Left lobe of liver (tissue), 2 donors: ENCODE results near the gene C2CD2. TPM values are rescaled to one million over a fixed set of nuclear protein-coding genes. Genes with fewer than 3 reads are reported as not detected.
A peak's percentile ranks its signal among the peaks of the same experiment; 100 is the strongest.
"Not testable (repeated sequence)": the region's sequence is repeated elsewhere in the genome, so short reads cannot be mapped to it uniquely, and the experiment has no call there.

ENCODE experiments used
- ATAC-seq: fragments of 200-7000 bp; cut with Tn5 transposase; one replicate; pipeline ENCODE4 v1.9.1; 2020; ENCODE audit warnings: mild to moderate bottlenecking, moderate library complexity
- DNase-seq: peaks from one replicate; pipeline ENCODE4 v3.0.0-alpha.2; 2020; ENCODE audit warnings: low spot score
- total RNA-seq: library from RNA; stranded (reverse); gene quantifications from one replicate; pipeline ENCODE4 v1.2.1, GENCODE V29; 2021
- donor health status: DM: no; HTN: no; CAD: no; lungs with moderate emphysema.
- donor health status: DM: no; HTN: yes; CAD: no.

C2CD2 gene
- total RNA-seq, result 10.5 TPM

- peak; percentile 90 for ATAC-seq
- peak; percentile 73 for DNase-seq
Measured at GRCh38 chr21:41953831-41954653, at the start of gene C2CD2. Gene C2CD2 (minus strand): TSS chr21:41954018. CDS start chr21:41953648, 370 bp downstream.

GRCh38 chr21:42003051-42003461 is 49.2 kb upstream of the C2CD2 start:
- DNase-seq, result no peak
- no peak for ATAC-seq

DNA sequence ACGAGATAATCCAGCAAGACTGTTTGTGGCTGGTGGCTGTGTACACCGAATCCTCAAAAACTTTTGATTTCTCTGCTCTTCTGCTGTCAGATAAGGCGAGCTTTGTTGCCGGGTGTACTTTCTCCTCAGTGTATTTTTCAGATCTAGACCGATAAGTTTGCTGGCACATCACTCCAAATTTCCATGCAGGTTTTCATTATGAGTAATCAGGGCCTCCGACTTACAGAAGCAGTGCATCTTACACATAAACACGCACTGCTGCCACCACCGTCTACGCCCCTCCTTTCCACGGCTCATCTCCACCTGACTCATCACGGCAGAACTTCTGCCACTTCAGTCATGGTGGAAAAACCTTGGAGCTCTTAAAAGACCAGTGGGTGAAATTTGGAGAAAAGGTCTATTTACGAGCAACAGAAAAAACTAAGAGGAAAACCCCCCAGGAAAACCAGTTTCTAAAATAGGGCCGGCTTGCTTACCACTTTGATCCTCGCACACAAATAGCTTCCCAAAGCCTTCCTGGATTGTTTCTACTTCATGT is 48.7 kb upstream of the C2CD2 start:
- ATAC-seq, result no peak
- DNase-seq, result no peak

DNA sequence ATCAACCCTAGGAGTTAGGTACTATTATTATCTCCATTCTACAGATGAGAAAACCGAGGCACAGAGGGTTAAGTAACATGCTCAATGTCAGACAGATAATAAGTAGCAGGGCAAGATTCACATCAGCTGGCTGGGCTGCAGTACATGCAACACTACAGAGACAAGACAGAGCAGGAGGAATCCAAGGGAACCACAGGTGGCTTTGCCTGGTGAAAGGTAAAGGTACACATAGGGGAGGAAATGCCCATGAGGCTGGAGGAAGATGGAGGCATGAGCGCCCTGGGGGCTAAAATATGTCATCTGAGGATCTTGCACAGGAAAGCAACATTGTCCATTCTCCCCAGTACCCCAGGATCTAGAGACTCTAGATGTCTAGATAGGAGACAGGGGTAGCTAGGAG is 48.0 kb upstream of the C2CD2 start:
- no peak for ATAC-seq
- DNase-seq, result no peak

- DNase-seq (no peak), ATAC-seq (no peak)
Measured at GRCh38 chr21:42000908-42001307, 47.1 kb upstream of the C2CD2 start.

DNA sequence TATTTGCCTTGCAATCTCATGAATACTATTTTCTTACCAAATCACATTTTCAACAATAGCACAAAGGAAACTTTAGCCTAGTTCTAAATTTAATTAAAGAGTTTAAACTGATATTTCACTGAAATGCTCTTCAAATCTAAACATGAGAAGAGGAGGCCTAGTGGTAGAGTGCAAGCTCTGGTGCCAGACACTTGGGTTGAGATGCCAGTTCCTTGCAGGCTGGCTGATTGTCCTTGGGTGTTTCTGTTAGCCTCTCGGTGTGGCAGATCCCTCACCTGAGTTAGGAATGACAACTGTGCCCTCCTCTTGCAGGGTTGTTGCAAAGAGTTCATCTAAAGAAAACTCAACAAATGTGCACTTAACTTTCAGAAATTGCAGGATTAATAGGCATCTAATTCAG is 43.8 kb upstream of the C2CD2 start:
- DNase-seq, result no peak
- ATAC-seq, result no peak

DNA sequence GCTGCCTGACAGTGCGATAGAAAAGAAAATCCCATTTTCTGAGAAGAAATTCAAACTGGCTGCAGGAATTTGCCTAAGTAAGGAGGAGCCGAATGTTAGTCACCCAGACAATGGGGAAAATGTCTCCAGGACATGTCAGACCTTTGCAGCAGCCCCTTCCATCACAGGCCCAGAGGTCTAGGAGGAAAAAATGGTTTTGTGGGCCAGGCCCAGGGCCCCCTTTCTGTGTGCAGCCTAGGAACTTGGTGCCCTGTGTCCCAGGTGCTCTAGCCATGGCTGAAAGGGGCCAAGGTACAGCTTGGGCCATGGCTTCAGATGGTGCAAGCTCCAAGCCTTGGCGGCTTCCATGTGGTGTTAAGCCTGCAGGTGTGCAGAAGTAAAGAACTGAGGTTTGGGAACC is 41.8 kb upstream of the C2CD2 start:
- ATAC-seq (no peak), DNase-seq (no peak)

GRCh38 chr21:41994613-41995012 is 40.8 kb upstream of the C2CD2 start:
- not testable (repeated sequence) for DNase-seq, ATAC-seq

- no peak for DNase-seq
- no peak for ATAC-seq
Measured at GRCh38 chr21:41993744-41994143, 39.9 kb upstream of the C2CD2 start.

- DNase-seq, result no peak
- no peak for ATAC-seq
Measured at GRCh38 chr21:41992576-41992975, 38.8 kb upstream of the C2CD2 start.

- no peak for ATAC-seq
- no peak for DNase-seq
Measured at GRCh38 chr21:41991659-41992058, 37.8 kb upstream of the C2CD2 start.

DNA sequence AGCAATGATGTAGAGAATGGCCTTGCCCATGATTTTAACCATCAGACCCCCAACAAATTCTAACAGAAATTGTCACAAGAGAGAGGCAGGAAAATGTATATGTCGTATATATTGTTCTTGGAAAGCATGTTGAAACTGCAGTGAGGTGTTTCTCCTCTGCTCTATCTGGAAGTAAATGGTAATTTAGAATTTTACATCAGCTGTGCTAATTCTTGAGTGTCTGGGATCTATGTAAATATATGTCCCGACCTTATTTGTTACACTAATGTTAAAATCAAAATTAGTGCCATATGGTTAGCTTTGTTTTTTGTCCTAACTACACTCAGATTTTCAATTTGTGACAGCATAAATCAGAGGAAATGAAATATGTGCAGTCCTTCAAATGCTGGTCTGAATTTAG is 35.9 kb upstream of the C2CD2 start:
- ATAC-seq (no peak), DNase-seq (no peak)

DNA sequence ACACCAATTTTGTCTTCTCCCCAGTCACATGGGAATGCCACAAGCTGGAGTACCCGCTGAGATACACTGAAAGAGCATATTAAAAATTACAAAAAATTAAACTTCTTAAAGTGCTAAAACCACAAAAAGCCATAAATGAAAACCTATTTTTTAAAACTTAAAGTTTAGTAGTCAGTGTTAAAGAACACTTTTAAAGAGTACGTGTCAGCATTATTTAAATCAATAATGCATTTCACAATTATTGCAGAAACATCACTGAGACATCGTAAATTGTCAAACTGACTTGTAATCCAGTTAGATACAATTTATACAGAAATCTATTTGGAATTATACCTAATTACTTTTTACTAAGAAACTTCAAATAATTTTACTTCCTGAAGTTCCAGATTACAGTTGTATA is 33.5 kb upstream of the C2CD2 start:
- DNase-seq, result no peak
- ATAC-seq, result peak; percentile 33

DNA sequence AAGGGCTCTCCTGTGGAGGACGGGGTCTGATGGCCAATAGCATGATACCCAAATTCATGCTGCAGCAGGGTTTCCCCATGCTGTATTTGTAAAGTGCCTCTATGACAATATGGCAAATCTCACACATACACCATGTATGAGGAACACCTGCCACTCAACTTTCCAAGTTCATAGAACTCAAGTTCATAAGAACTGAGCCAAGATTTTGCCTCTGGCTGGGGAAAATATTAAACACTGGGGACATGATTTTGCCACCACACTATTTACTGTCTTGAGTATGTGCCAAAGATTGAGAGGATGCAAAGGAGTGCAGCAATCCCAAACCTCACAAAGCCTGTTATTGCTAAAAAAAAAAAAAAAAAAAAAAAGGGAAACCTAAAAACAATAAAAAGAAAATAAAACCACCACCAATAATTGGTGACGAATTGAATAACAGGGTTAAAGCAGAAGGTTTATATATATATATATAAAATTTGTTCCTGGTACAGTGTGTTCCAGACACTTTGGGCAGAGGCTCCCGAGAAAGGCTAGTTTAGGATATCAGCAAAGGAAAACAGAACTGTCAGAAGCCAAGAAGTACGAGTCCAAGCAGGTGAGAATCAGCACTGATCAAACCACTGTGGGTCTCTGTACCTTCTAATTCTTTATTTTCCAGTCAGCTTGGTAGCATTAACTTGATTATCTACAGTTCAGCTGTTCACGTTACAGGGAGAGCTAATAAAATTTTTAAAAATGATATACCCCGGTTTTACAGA is 32.0 kb upstream of the C2CD2 start:
- peak; percentile 49 for ATAC-seq
- no peak for DNase-seq

DNA sequence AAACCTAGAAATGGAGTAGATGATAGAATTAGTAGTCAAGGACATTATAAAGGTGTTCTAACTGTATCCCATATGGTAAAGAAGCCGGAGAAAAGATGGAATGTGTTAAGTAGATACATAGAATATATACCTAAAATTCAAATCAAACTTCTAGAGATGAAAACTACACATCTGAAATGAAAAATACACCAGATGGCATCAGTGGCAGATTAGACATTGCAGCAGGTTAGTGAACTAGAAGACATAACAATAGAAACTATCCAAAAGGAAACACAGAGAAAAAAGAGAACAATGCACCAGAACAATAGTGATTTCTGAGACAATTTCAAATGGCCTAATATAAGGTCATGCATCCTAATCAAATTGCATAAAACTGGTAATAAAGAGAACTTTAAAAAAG is 29.4 kb upstream of the C2CD2 start:
- no peak for ATAC-seq

GRCh38 chr21:41980561-41980960 is 26.7 kb upstream of the C2CD2 start:
- no peak for ATAC-seq
- no peak for DNase-seq

More for the DNA sequence above, 29.4 kb upstream of the C2CD2 start:
- DNase-seq, result no peak

DNA sequence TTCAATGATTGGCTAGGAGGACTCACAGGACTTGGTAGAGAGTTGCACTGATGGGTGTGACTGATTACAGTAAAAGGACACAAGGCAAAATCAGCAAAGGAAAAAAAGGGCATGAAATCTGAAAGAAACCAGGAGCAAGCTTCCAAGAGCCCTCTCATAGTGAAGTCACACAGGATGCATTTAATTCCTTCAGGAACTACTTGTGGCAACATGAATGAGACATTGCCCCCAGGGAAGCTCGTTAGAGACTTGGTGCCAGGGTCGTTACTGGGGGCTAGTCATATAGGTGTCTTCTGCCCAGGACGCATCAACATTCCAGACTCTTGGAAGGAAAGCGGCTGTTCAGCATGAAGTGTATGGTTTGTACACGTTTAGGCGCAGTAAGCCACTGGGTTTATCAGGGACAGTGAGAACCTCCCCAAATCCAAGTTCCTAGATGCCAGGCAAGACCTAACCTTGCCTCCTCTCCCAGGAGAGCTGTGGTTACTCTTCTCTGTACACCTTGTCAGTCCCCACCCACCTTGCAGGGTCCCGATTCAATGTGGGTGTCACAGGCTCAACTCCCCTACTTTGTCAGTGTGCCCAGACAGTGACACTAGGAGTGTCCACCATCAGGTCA is 26.0 kb upstream of the C2CD2 start:
- no peak for ATAC-seq
- no peak for DNase-seq

GRCh38 chr21:41979335-41979734 is 25.5 kb upstream of the C2CD2 start:
- no peak for DNase-seq
- no peak for ATAC-seq

DNA sequence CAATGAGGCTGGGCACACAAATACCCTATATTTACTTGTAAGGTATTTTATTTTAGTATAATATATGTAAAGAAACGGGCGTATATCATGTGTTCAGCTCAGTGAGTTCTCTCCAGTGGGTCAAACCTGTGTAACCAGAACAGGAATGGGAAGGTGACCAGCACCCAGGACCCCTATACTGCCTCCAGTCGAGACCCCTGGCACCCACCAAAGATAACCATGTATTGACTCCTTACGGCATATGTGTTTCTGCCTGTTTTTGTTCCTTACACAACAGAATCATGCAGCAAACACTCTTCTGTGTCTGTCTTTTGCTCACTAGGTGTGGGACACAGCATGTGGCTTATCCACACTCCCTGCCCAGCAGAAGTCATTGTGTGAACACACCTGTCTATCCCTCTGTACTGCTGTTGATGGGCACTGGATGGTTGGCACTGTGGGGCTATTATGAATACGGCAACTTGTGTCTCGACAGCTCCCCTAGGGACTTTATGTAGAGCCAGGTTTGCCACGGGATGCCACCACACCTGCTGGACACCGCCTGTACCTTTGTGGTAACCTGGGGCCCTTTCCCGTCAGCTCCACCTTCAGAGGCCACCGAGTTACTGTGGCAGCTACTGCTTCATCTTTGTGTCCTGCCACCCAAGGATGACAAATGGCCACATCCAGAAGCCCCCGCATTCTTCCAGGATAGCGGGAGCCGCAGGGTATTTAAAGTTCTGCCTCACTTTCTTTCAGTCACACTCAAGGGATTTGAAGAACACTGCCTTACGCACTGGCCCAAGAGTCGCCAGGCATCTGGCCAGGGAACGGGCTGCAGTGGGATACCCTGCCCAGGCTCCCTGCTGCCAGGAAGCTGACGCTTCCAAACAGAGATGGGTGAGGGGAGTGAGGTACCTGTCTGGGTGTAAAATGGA is 23.5 kb upstream of the C2CD2 start:
- ATAC-seq (no peak), DNase-seq (no peak)

DNA sequence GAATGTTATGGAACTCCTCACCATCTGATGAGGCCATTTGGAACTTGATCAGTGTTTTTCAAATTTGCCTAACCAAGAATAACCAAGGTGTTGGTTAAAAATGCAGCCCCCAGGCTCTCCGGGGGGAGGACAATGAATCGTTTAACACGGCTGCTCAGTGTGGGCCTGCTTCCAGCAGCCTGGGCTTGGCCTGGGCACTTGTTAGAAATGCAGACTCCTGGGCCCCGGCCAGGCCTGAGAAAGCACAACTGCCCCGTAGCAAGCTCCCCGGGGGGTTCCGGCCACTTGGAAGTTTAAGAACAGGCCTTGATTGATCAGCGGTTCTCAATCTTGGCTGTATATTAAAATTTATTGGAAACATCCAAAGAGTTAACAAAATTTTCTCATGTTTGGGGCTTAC is 22.8 kb upstream of the C2CD2 start:
- no peak for DNase-seq
- no peak for ATAC-seq
